CD4-positive, alpha-beta T cell treated with Interleukin-6 at 100 ng/mL for 8 hours (primary cell): ENCODE results near the gene CRACR2A.

Experiments used
- DNase-seq: peaks from one replicate; pipeline ENCODE4 v3.0.0-alpha.2; 2020; ENCODE audit warnings: mixed read lengths, low spot score

The CRACR2A gene

DNA sequence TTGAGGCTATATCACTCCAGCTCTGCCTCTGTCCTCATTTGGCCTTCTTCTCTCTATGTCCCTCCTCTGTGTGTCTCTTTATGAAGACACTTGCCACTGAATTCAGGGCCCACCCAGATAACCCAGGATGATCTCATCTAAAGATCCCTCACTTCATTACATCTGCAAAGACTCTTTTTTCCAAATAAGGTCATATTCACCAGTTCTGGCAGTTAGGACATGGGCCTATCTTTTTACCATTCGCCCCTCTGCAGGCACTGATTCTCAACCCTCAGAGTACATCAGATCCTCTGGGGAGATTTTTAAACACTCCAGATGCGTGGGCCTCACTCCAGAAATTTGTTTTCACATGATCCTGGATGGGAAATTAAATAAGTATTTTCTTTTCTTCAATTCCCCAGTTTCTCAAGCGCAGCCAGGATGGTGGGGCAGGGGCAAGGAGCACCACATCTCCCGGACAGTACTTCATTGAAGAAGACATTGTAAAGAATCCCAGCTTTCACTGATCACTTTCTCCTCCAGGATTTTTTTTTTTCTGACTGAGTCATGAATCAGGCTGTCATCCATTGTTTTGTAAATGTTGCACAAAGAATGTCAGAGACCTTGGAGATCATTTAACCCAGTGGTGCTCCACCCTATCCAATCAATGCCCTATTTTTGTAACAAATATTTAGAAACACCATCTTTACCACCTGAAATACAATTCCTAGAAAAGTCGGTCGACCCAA lies 27.4 kb downstream of the CRACR2A start:
- DNase-seq, result no peak

DNA sequence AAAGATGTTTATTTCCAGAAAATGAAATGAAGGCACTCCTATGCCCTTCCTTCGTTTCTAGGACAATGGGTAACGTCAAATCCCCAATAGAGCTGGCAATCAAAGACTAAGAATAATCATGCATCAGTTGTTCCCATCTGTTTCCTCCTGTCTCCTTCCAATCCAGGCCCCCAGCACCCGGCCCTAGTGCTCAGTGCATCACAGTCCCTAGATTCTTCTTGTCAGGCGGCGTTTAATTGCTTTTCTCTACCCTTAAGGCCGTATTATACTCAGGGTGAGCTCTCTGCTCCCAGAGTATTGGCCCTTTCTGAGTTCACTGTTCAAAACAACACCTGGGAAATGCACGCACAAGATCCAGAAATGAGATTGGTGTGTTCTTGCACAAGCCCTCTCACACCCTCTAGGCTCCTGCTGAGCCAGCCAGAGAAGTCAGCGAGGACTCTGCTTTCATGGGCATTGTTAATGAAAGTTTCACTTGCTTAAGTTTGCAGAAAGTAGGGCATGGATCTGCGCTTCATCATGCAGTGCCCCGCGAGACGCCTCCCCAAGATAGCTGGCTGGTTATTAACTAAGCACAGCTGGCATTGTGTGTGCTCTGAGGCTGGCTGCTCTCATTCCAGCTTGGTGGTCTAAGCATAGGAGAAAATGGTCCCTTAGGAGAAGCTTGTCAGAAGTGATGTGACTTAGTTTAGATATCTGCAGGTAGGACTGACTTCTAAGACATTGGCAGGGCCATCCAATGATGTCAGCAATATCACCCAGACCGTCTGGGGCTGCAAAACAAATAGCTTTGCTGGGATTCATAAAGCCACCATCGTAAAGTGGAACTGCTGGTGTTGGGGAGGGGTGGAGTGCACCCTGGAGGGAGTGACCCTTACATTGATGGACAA lies 28.7 kb downstream of the CRACR2A start:
- DNase-seq, result no peak

DNA sequence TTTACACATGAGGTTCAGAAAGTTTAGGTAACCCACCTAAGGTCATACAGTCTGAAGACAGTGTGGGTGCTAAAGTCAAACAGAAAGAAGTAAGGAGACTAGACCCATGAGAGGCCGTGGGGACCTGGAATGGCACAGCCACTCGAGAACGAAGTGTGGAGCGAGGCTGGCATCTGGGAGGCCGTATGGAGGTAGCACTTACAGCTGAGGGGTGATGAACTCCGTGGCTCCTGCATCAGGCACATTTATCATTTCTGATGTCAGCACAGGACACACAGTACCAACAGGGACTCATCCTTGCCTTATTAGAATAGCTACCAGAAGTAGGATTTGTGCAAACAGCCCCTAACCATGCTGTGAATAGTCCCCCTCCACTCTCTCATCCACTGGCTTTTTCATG lies 30.5 kb downstream of the CRACR2A start:
- no peak for DNase-seq

DNA sequence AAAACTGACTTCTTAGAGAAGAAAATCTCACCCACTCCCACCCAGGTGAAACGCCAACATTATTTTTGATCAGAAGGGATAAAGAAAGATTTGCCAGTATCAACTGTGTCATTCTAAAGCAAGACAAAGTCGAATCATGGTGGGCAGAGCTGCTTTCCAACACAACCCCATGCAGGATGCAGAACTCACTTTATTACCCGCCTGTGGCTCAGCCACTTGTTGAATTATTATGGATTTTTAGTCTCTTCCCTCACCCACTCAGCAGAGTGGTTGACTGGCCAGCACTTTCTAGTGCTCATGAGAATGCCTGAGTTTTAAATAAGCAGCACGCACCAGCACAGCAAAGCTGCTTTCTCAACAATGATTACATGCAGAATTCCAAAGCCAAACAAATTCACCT lies 32.1 kb downstream of the CRACR2A start:
- DNase-seq, result no peak

DNA sequence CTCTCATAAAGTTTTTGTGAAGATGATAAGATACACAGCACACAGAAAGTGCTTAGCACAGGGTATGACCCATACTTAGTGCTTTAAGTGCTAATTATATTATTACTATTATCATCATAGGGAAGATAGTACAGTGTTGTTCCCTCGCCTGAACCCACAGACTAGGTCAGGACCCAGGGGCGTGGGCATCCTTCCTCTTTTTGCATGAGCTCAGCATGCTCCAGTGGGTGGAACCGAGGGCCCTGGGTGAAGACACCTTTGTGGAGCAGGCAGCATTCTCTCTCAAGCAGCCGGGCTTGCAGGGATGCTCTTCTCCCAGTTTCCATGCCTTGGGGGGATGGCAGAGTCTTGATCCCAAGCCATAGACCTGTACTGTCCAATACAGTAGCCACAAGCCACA lies 34.8 kb downstream of the CRACR2A start:
- DNase-seq, result no peak

DNA sequence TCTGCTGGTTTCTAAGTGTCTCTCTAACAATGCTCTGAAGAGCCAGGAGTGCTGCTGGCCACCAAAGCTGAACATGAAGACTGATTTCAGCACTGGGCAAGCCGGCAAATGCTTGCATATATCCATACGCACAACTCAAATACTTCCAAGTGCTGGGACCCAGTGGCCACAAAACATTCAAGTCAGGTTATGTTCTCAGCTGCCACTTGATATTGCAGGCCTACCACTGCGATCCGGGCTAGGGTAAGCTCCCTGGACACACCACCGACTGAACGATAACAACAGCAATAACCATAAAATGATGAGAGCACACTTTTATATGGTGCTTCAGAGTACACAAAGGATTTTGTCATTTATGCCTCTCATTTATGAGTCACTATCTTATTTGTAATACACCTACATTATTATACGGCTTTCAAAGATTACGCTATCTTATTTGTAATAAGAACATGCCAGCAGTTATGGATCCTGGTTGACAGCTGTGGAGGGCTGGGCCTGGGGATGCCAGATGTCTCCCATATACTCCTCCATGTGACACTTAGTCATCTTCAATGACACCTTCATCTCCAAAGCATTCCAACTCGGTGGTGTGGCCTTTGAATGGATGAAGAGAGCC lies 35.5 kb downstream of the CRACR2A start:
- no peak for DNase-seq

DNA sequence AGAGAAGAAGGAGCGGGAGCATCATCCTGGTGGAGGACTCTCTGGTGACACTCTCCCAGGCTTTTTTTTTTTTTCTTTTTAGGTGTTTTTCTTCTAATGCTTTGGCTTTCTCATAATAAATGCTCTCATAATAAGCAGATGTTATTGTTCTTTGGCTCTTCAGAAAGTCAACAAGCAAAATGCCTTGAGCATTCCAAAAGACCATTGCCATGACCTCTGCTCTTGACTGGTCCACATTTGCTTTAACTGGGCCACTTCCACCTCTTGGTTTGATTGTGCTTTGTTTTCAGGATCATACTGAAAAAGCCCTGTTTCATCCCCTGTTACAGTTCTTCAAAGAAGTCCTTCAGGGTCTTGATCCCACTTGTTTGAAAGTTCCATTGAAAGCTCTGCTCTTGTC lies 36.9 kb downstream of the CRACR2A start:
- no peak for DNase-seq

DNA sequence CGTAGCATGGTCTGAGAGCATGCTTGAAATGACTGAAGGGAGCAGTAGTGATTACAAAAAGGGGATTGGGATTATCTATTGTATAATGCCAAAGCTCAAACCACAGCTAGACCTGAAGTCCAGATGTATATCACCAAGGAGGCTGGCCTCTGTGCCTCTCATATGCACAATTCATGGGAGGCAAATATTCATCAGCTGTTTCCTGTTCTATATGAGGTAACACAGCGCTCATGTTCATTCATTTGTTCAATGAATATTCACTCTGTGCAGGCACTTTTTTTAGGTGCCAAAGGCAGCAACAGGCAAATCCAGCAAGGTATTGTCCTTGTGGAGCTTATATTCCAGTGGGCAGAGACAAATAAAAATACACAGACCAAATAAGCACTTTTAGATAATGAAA lies 39.0 kb downstream of the CRACR2A start:
- DNase-seq, result no peak

DNA sequence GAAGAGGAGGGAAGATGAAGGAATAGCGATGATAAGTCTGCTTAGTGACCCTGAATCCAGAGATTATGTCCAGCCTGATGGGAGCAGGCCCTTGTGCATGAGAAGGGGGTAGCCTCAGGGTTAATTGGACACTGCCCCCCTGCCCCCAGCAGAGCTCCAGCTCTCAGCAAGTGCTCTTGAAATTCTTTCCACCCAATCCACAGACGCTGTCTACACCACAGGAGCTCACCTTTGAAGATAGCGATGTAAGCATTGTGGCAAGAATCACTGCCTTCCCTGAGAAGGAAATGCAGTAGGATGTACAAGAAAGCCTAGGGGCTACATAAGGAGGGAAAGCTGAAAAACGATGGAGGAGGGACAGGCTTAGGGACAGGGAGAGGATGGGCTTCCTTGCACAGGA lies 39.4 kb downstream of the CRACR2A start:
- no peak for DNase-seq

DNA sequence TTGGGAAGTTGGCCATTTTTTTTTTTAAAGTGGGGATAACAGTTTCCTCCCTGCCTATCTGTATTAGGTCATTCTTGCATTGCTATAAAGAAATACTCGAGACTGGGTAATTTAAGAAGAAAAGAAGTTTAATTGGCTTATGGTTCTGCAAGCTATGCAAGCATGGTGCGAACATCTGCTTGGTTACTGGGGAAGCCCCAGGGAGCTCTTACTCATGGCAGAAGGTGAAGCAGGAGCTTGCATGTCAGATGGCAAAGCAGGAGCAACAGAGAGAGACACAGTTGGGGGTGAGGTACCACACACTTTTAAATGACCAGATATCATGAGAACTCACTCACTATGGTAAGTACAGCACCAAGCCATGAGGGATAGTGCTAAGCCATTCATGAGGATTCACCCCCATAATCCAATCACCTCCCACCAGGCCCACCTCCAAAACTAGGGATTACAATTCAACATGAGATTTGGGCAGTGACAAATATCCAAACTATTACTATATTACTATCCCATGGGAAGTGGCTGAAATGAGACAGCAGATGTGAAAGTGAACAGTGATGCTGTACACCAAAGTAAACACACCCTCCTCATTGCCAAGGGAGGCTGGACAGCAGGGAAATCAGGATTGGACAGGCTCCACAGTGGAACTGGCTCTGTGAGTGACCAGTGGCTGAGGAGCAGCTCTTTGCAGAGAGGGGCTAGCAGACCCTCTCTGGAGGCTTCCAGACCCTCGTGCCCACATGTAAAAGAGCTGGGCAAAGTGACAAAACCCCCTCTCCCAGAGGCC lies 40.5 kb downstream of the CRACR2A start:
- DNase-seq, result no peak

DNA sequence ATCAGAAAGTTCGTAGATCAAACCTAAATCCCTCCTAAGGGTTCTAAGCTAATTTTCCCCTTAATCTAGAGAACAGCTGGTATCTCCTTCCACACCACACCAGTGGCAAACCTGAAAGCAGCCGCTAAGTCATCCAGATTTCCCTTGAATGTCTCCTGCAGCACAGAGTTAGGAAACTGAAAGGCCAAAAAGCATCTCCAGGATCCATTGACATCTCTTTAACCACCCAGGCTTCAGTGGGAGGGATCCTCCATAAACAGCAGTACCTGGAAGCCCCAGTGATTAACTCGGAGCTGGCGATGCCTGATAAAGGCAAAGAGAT lies 47.6 kb downstream of the CRACR2A start:
- DNase-seq, result no peak

DNA sequence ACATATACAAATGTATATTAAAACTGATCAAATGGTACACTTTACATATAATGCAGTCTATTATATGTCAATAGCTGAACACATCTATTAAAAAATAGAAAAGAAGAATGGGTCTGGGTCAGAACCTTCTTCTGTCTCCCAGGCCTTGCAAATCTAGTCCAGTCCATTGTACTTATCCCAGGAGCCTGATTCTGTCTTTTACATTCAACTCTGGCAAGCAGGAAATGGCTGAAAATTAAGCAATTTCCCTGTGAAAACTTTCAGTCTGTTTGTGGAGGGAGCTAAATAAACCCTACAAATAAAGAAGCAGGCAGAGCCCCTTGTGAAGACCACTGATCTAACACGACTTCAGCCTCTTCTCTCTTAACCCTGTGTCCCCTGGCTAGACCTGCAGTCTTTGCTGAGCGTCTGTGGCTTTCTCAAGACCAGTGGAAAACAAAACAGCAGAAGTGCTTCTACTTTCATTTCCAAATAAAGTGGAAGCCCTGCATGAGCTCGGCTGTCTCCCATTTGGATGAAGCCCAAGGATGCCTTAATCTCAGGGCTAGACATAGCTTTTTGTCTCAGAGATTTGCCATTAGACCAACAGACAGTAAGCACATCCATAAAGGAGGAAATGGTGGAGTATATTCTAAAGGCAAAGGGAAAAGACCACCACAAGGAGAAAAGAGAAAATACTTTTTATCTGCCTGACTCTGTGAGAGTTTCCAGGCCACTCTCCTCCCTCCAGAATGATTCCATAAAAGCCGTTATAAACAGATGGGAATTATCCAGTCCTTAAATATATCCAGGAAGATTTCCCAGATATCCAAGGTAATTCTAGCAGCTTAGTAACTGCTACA lies 48.2 kb downstream of the CRACR2A start:
- no peak for DNase-seq

DNA sequence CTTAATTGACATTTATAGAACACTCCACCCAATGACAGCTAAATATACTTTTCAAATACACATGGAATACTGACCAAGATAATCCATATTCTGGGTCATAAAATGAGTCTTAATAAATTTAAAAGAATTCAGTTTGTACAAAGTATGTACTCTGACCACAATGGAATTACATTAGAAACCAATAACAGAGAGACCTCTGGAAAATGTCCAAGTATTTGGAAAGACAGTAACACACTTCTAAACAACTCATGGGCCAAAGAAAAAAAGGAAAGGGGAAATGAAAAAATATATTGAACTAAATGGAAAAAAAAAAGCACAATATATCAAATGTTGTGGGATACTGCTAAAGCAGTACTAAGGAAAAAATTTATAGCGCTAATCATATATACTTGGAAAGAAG lies 52.0 kb downstream of the CRACR2A start:
- no peak for DNase-seq

DNA sequence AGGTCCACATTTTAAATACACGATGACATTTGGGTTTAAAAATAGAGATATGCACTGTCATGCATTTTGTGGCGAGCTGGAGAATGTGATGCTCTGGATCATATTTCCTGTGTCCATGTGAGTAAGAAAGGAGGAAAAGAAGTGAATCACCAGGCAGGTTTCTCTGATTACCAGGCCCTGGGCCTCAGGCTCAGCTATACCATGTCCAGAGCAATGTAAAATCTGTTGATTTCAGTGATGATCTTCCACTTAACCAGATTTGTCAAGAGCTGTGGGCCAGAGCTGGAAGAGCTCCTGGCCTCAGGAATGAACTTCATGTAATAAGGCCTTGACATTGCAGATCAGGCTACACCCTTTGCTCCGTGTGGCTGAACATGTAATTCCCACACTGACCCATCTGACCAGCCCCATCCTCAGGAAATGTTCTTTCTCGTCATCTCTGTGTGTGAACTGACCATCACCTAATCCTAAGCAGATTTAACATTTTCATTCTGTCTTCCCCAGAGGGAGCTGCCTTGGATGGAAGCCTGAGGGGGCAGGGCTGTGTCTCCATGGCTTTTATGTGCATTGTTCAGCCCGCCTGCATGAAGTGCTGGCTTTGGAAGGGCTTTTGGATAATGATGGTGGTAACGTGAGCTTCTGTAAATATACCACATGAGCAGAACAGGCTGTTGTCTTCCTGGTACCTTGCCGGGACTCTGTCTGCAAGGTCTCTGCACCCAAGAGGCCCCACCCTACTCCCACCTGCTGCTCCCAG lies 54.5 kb downstream of the CRACR2A start:
- DNase-seq, result no peak

DNA sequence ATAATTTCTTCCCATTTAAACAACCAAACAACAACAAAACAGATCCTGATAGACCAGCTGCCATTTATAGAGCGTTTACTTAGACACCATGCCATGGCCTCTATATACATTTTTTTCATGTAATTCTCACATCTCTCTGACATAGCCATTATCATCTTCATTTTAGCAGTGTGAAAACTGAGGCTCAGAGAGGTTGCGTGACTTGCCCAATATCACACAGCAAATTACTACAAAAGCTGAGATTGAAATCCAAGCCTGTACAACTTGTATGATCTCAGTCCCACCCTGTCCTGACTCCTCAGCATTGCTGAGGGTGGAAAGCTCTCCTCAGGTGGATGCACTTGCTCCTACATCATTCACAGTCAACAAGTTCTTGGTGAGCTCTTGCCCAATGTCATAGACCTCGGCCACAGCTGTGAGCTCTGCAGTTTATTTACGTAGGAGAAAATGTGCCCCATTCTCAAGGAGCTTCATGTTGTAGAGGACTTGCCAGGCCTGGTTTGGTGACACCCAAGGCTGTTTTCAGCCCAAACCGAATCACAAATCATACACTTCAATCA lies 55.5 kb downstream of the CRACR2A start:
- no peak for DNase-seq

DNA sequence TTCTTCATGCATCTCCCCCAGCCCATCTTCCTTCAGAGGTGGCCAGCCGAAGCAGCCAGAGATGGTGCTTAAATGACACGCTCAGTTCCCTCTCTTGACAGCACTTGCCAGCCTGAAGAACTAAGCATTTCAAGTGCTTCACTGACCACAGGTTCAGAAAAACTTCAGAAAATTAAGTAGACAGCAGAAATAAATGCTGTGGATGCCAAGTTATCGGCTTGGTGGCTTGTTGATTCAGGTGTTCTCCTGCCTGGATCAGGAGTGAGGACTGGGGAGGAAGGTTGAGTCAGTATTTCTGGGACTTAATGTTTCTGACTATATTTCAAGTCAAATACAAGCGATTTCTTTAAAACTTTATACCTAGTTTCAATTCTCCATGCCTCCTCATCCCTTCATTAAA lies 58.2 kb downstream of the CRACR2A start:
- DNase-seq, result no peak

DNA sequence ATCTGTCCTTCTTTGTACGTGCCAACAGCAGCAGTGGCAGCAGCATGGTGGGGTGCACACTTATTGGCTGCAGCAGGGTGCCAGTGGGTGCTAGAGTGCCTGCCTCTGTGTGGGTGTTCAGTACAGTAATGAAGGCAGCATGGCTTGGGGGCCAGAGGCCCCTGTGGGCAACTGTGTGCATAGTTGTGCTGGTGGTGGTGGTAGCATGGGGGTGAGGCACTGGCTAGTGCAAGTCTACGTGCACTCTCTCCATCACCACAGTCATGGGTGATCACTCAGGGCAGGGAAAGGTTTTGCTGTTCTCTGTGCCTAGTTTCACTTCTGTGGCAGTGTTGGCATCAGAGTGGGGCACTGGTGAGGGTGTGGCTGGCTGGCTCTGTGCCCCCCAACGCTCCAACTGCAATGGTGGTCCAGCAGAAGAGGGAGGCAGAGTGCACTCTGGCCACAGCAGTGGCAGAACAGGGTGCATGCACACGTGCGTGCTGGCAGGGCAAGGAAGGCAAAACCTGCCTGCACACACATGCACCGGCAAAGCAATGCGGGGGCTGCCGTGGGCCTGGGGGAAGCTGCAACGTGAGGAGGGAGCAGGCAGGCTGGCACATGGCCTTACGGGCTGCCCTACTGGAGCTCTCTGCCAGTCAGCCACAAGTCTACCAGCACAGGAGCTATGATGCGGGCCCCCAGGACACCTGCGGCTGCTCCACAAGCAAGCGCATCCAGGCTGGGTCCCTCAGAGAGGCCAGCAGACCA lies 60.1 kb downstream of the CRACR2A start:
- no peak for DNase-seq

DNA sequence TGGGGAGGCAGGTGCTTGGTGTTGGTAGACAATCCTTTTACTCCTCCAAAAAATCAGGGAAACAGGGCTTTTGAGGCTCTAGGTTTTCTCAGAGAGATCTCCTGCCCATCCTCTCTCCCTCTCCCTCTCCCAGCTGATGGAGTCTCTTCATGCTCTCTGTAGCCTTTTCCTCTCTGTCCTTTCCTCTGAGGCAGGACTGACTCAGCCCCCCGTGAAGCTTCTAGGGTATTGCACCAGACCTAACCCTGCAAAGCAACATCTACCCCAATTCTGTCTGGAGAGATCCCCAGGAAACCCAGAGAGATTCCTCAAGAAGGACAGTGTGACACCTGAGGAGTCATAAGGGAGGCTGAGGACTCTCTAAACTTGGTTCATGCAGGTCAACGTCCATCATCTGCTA lies 66.4 kb downstream of the CRACR2A start:
- DNase-seq, result no peak

DNA sequence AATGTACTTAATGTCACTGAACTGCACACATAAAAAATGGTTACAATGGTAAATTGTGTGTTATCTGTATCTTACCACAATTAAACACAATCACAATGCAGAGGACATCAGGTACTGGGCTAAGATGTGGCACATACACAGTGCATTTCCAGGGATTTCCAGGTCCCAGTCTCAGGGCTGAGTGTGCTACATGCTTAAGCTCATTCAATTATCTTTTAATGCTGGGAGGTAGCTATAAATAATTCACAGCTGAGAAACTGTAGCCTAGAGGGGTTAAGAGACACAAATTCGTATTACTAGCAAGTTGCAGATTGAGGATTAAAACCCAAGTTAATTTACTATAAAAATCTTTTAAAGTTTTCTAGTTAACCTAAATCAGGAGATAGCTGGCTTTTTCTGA lies 67.1 kb downstream of the CRACR2A start:
- no peak for DNase-seq
